HEK293 (cell line): Measurements from ENCODE around the gene NEB.

Experiments used
- ZNF624 ChIP-seq: fragments of 450-650 bp; formaldehyde crosslinking; IDR thresholded peaks from 2 replicates; pipeline ENCODE4 v1.5.1; 2017; ENCODE audit warnings: missing biosample characterization, missing genetic modification characterization
- TF ChIP-seq, protein P1 (sequence below): fragments of 450-650 bp; formaldehyde crosslinking; IDR thresholded peaks from 2 replicates; pipeline ENCODE4 v1.5.1; 2016; ENCODE audit warnings: missing biosample characterization, missing genetic modification characterization
- TF ChIP-seq, protein P2 (sequence below): fragments of 450-650 bp; formaldehyde crosslinking; IDR thresholded peaks from 2 replicates; pipeline ENCODE4 v1.5.1; 2016; ENCODE audit warnings: missing biosample characterization, missing genetic modification characterization
- TF ChIP-seq, protein P3 (sequence below): fragments of 450-650 bp; formaldehyde crosslinking; IDR thresholded peaks from 2 replicates; pipeline ENCODE4 v1.5.1; 2017; ENCODE audit warnings: missing biosample characterization, mild to moderate bottlenecking, missing genetic modification characterization, moderate library complexity

DNA sequence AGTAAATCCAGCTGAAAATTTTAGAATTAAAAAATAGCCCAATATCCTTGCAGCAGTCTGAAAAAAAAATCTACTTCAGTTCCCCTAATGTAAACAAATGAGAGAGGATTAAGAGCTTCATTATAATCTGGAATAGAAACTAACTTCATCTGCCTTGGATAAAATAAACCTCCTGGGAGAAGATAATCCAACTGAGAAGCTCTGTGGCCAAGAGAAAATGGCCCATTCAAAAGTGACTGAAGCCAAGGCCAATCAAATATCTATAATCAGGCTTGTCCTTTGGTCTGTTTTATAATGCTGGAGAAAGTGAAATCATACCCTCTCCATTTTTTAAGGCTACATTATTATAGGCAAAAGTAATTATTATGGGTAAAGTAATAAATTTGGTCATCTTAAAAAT is 110.0 kb downstream of the NEB start:
- TF ChIP-seq, protein P1, sequence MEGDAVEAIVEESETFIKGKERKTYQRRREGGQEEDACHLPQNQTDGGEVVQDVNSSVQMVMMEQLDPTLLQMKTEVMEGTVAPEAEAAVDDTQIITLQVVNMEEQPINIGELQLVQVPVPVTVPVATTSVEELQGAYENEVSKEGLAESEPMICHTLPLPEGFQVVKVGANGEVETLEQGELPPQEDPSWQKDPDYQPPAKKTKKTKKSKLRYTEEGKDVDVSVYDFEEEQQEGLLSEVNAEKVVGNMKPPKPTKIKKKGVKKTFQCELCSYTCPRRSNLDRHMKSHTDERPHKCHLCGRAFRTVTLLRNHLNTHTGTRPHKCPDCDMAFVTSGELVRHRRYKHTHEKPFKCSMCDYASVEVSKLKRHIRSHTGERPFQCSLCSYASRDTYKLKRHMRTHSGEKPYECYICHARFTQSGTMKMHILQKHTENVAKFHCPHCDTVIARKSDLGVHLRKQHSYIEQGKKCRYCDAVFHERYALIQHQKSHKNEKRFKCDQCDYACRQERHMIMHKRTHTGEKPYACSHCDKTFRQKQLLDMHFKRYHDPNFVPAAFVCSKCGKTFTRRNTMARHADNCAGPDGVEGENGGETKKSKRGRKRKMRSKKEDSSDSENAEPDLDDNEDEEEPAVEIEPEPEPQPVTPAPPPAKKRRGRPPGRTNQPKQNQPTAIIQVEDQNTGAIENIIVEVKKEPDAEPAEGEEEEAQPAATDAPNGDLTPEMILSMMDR (tag by site-specific recombination): no peak
- TF ChIP-seq, protein P2, sequence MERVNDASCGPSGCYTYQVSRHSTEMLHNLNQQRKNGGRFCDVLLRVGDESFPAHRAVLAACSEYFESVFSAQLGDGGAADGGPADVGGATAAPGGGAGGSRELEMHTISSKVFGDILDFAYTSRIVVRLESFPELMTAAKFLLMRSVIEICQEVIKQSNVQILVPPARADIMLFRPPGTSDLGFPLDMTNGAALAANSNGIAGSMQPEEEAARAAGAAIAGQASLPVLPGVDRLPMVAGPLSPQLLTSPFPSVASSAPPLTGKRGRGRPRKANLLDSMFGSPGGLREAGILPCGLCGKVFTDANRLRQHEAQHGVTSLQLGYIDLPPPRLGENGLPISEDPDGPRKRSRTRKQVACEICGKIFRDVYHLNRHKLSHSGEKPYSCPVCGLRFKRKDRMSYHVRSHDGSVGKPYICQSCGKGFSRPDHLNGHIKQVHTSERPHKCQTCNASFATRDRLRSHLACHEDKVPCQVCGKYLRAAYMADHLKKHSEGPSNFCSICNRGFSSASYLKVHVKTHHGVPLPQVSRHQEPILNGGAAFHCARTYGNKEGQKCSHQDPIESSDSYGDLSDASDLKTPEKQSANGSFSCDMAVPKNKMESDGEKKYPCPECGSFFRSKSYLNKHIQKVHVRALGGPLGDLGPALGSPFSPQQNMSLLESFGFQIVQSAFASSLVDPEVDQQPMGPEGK (tag by site-specific recombination): no peak
- TF ChIP-seq, protein P3, sequence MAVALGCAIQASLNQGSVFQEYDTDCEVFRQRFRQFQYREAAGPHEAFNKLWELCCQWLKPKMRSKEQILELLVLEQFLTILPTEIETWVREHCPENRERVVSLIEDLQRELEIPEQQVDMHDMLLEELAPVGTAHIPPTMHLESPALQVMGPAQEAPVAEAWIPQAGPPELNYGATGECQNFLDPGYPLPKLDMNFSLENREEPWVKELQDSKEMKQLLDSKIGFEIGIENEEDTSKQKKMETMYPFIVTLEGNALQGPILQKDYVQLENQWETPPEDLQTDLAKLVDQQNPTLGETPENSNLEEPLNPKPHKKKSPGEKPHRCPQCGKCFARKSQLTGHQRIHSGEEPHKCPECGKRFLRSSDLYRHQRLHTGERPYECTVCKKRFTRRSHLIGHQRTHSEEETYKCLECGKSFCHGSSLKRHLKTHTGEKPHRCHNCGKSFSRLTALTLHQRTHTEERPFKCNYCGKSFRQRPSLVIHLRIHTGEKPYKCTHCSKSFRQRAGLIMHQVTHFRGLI (tag by site-specific recombination): no peak
- no peak for TF ChIP-seq ZNF624 (tag by site-specific recombination)
